Ectodermal cell (in vitro differentiated cells): ENCODE results near the gene AIFM3.

Experiments used
- H3K27ac ChIP-seq: 2 replicates; pipeline ENCODE4 v1.7.0; 2013; ENCODE audit warnings: mild to moderate bottlenecking, low read depth, low read length; ENCODE audit not compliant: insufficient read depth, poor library complexity, severe bottlenecking
- H3K27me3 ChIP-seq: 2 replicates; pipeline ENCODE4 v1.7.0; 2013; ENCODE audit warnings: mild to moderate bottlenecking, low read length; ENCODE audit not compliant: insufficient read depth, control insufficient read depth, poor library complexity, severe bottlenecking
- H3K36me3 ChIP-seq: one replicate; pipeline ENCODE4 v1.7.0; 2013; ENCODE audit warnings: low read length; ENCODE audit not compliant: control insufficient read depth, insufficient read depth
- H3K4me1 ChIP-seq: one replicate; pipeline ENCODE4 v1.7.0; 2013; ENCODE audit warnings: low read length; ENCODE audit not compliant: control insufficient read depth, insufficient read depth
- H3K4me3 ChIP-seq: 2 replicates; pipeline ENCODE4 v1.7.0; 2013; ENCODE audit warnings: low read depth, low read length, control low read depth; ENCODE audit not compliant: insufficient read depth
- H3K9me3 ChIP-seq: 2 replicates; pipeline ENCODE4 v1.7.0; 2013; ENCODE audit warnings: mild to moderate bottlenecking, low read length, moderate library complexity; ENCODE audit not compliant: control insufficient read depth
- WGBS, 2 experiments: methylation state at CpG; one replicate each; pipeline ENCODE4 v1.1.7; 2013; ENCODE audit warnings: missing lambda C conversion rate in 2 of 2; 5-methylcytosine and 5-hydroxymethylcytosine counted together

AIFM3 gene

GRCh38 chr22:20981787-20982562, 14.9 kb downstream of the AIFM3 start, which contains the start of gene LZTR1:
Gene LZTR1 (plus strand): TSS chr22:20982297. CDS start chr22:20982372, 75 bp downstream.
- Histone ChIP-seq H3K36me3 (peaks cover 21% of the 10 kb centered on the region), H3K27me3 (no peaks in the 10 kb centered on the region), H3K9me3 (no peaks in the 10 kb centered on the region), H3K27ac (peak within 1 kb of the TSS; percentile 78), H3K4me3 (peak within 1 kb of the TSS; percentile 82), H3K4me1 (peaks cover 22% of the 10 kb centered on the region)
- 0 to 1% methylated on average over 87 of the region's 87 CpGs for WGBS, 2 experiments

GRCh38 chr22:20982563-20982882, 15.5 kb downstream of the AIFM3 start:
- Histone ChIP-seq H3K27ac (no peak overlapping the region), H3K4me1 (peaks cover 22% of the 10 kb centered on the region), H3K9me3 (no peaks in the 10 kb centered on the region), H3K36me3 (peaks cover 21% of the 10 kb centered on the region), H3K4me3 (peak overlapping the region; percentile 82), H3K27me3 (no peaks in the 10 kb centered on the region)
- 5 to 7% methylated on average over 12 of the region's 12 CpGs for WGBS, 2 experiments

- 92 to 96% methylated on average over 5 of the region's 5 CpGs for WGBS, 2 experiments
- no peak overlapping the region for H3K27ac ChIP-seq
- H3K36me3 ChIP-seq, result peaks cover 21% of the 10 kb centered on the region
- H3K9me3 ChIP-seq, result no peaks in the 10 kb centered on the region
- peaks cover 22% of the 10 kb centered on the region for H3K4me1 ChIP-seq
- peak overlapping the region; percentile 82 for H3K4me3 ChIP-seq
- H3K27me3 ChIP-seq, result no peaks in the 10 kb centered on the region
These were observed 16.2 kb downstream of the AIFM3 start for GRCh38 chr22:20983081-20983771.

- Histone ChIP-seq H3K4me1 (peaks cover 15% of the 10 kb centered on the region), H3K27me3 (no peaks in the 10 kb centered on the region), H3K27ac (no peak overlapping the region), H3K9me3 (no peaks in the 10 kb centered on the region), H3K4me3 (no peak overlapping the region), H3K36me3 (peaks cover 16% of the 10 kb centered on the region)
- WGBS, 2 experiments, result 94 to 95% methylated on average over 7 of the region's 7 CpGs
These were observed 18.7 kb downstream of the AIFM3 start for GRCh38 chr22:20985720-20986119.

- Histone ChIP-seq H3K9me3 (no peaks in the 10 kb centered on the region), H3K27ac (no peak overlapping the region), H3K4me1 (peaks cover 11% of the 10 kb centered on the region), H3K36me3 (peaks cover 16% of the 10 kb centered on the region), H3K27me3 (no peaks in the 10 kb centered on the region), H3K4me3 (no peak overlapping the region)
- WGBS, 2 experiments, result 90 to 95% methylated on average over 1 of the region's 1 CpG
These were observed 19.3 kb downstream of the AIFM3 start for GRCh38 chr22:20986365-20986764.

GRCh38 chr22:20987375-20987774, 20.3 kb downstream of the AIFM3 start:
- Histone ChIP-seq H3K27me3 (no peaks in the 10 kb centered on the region), H3K4me1 (peaks cover 8% of the 10 kb centered on the region), H3K27ac (no peak overlapping the region), H3K4me3 (no peak overlapping the region), H3K9me3 (no peaks in the 10 kb centered on the region), H3K36me3 (peaks cover 16% of the 10 kb centered on the region)
- WGBS, 2 experiments, result 94 to 95% methylated on average over 14 of the region's 14 CpGs

- no peaks in the 10 kb centered on the region for H3K9me3 ChIP-seq
- no peaks in the 10 kb centered on the region for H3K4me1 ChIP-seq
- H3K36me3 ChIP-seq, result peaks cover 16% of the 10 kb centered on the region
- no peak overlapping the region for H3K4me3 ChIP-seq
- H3K27ac ChIP-seq, result no peak overlapping the region
- H3K27me3 ChIP-seq, result no peaks in the 10 kb centered on the region
- 92 to 93% methylated on average over 16 of the region's 16 CpGs for WGBS, 2 experiments
These were observed 21.7 kb downstream of the AIFM3 start for GRCh38 chr22:20988573-20989322.

- WGBS, 2 experiments, result 79 to 80% methylated on average over 17 of the region's 17 CpGs
- H3K36me3 ChIP-seq, result peaks cover 16% of the 10 kb centered on the region
- H3K4me3 ChIP-seq, result no peak overlapping the region
- no peaks in the 10 kb centered on the region for H3K27me3 ChIP-seq
- H3K4me1 ChIP-seq, result no peaks in the 10 kb centered on the region
- H3K9me3 ChIP-seq, result no peaks in the 10 kb centered on the region
- no peak overlapping the region for H3K27ac ChIP-seq
These were observed 22.5 kb downstream of the AIFM3 start for GRCh38 chr22:20989323-20990138.

- peaks cover 14% of the 10 kb centered on the region for H3K36me3 ChIP-seq
- no peaks in the 10 kb centered on the region for H3K9me3 ChIP-seq
- no peak overlapping the region for H3K4me3 ChIP-seq
- no peaks in the 10 kb centered on the region for H3K27me3 ChIP-seq
- no peaks in the 10 kb centered on the region for H3K4me1 ChIP-seq
- no peak overlapping the region for H3K27ac ChIP-seq
- 90 to 91% methylated on average over 21 of the region's 21 CpGs for WGBS, 2 experiments
These were observed 23.4 kb downstream of the AIFM3 start for GRCh38 chr22:20990184-20991180.
